MM.1S (cell line): ENCODE results near the gene GJB2.

ENCODE experiments used
- DNase-seq: peaks from one replicate; pipeline ENCODE4 v3.0.0-alpha.2; 2015
- H2AFZ ChIP-seq: fragments of 300-600 bp; sonication (generic); 2 replicates; pipeline ENCODE4 v1.6.0; 2016; ENCODE audit warnings: antibody characterized with exemption, low read length
- H3F3A ChIP-seq: fragments of 300-600 bp; sonication (generic); 2 replicates; pipeline ENCODE4 v1.6.1; 2016; ENCODE audit warnings: mild to moderate bottlenecking, antibody characterized with exemption, low read length, moderate library complexity, mixed read lengths; ENCODE audit not compliant: insufficient read depth
- H3K27ac ChIP-seq: fragments of 300-600 bp; sonication (generic); 2 replicates; pipeline ENCODE4 v1.5.1; 2016; ENCODE audit warnings: mild to moderate bottlenecking, low read length
- H3K27me3 ChIP-seq: fragments of 300-600 bp; sonication (generic); replicated peaks from 2 replicates; pipeline ENCODE4 v1.6.0; 2016; ENCODE audit warnings: low read length; ENCODE audit not compliant: insufficient read depth
- H3K36me3 ChIP-seq: fragments of 300-600 bp; sonication (generic); replicated peaks from 2 replicates; pipeline ENCODE4 v1.6.1; 2016; ENCODE audit warnings: mild to moderate bottlenecking, low read length, mixed read lengths; ENCODE audit not compliant: insufficient read depth
- H3K4me1 ChIP-seq: fragments of 300-600 bp; sonication (generic); 2 replicates; pipeline ENCODE4 v1.6.1; 2016; ENCODE audit warnings: low read length, mixed read lengths
- H3K4me2 ChIP-seq: fragments of 300-600 bp; sonication (generic); 2 replicates; pipeline ENCODE4 v1.6.0; 2016; ENCODE audit warnings: low read depth, low read length
- H3K4me3 ChIP-seq: fragments of 300-600 bp; sonication (generic); 2 replicates; pipeline ENCODE4 v1.5.1; 2016; ENCODE audit warnings: low read length, mixed read lengths
- H3K79me2 ChIP-seq: fragments of 300-600 bp; sonication (generic); 2 replicates; pipeline ENCODE4 v1.6.1; 2016; ENCODE audit warnings: mixed run types, low read length, mixed read lengths
- H3K9ac ChIP-seq: fragments of 300-600 bp; sonication (generic); 2 replicates; pipeline ENCODE4 v1.6.1; 2016; ENCODE audit warnings: low read length, mixed read lengths
- H3K9me2 ChIP-seq: fragments of 300-600 bp; sonication (generic); replicated peaks from 2 replicates; pipeline ENCODE4 v1.6.1; 2016; ENCODE audit warnings: mild to moderate bottlenecking, low read length, mixed read lengths; ENCODE audit not compliant: insufficient read depth
- H3K9me3 ChIP-seq: fragments of 300-600 bp; sonication (generic); replicated peaks from 2 replicates; pipeline ENCODE4 v1.6.1; 2016; ENCODE audit warnings: mild to moderate bottlenecking, low read length, mixed read lengths; ENCODE audit not compliant: insufficient read depth
- H4K20me1 ChIP-seq: fragments of 300-600 bp; sonication (generic); 2 replicates; pipeline ENCODE4 v1.6.1; 2016; ENCODE audit warnings: mild to moderate bottlenecking, low read length, moderate library complexity, mixed read lengths; ENCODE audit not compliant: insufficient read depth
- CTCF ChIP-seq: fragments of 300-600 bp; sonication (generic); IDR thresholded peaks from 2 replicates; pipeline ENCODE4 v1.5.1; 2016; ENCODE audit warnings: antibody characterized with exemption, low read length, mixed read lengths
- EZH2 ChIP-seq: fragments of 300-600 bp; sonication (generic); optimal IDR thresholded peaks from 2 replicates; pipeline ENCODE3; 2017; ENCODE audit warnings: low read depth, mild to moderate bottlenecking, antibody characterized with exemption, low read length, mixed read lengths
- EZH2phosphoT487 ChIP-seq: fragments of 300-600 bp; sonication (generic); IDR thresholded peaks from 2 replicates; pipeline ENCODE4 v1.6.1; 2018; ENCODE audit warnings: antibody characterized with exemption, low read length

The GJB2 gene

GRCh38 chr13:20227288-20227687 is 34.5 kb upstream of the GJB2 start:
- no peak overlapping the region for H3K27ac ChIP-seq
- H3K4me1 ChIP-seq: no peaks in the 10 kb centered on the region
- no peak overlapping the region for H2AFZ ChIP-seq
- no peaks in the 10 kb centered on the region for H3K9me2 ChIP-seq
- no peaks in the 10 kb centered on the region for H3K36me3 ChIP-seq
- TF ChIP-seq CTCF: no peak
- TF ChIP-seq EZH2phosphoT487: no peak
- no peak for TF ChIP-seq EZH2
- no peaks in the 10 kb centered on the region for H3F3A ChIP-seq
- H3K4me3 ChIP-seq: no peak overlapping the region
- DNase-seq: no peak
- no peak overlapping the region for H3K9ac ChIP-seq
- H3K9me3 ChIP-seq: no peaks in the 10 kb centered on the region
- no peaks in the 10 kb centered on the region for H4K20me1 ChIP-seq
- H3K27me3 ChIP-seq: no peaks in the 10 kb centered on the region
- no peak overlapping the region for H3K4me2 ChIP-seq
- H3K79me2 ChIP-seq: no peaks in the 10 kb centered on the region

GRCh38 chr13:20222553-20222952 is 29.8 kb upstream of the GJB2 start:
- Histone ChIP-seq H2AFZ (no peak overlapping the region), H3K36me3 (no peaks in the 10 kb centered on the region), H3K9me2 (no peaks in the 10 kb centered on the region), H3K27ac (no peak overlapping the region), H3K4me2 (no peak overlapping the region), H4K20me1 (no peaks in the 10 kb centered on the region), H3K4me1 (peaks cover 13% of the 10 kb centered on the region), H3K27me3 (no peaks in the 10 kb centered on the region), H3F3A (0 out of 2 replicates have a peak, but pooled peaks cover 11% of the 10 kb centered on the region), H3K9me3 (no peaks in the 10 kb centered on the region), H3K79me2 (no peaks in the 10 kb centered on the region), H3K4me3 (no peak overlapping the region), H3K9ac (no peak overlapping the region)
- TF ChIP-seq EZH2 (no peak), EZH2phosphoT487 (no peak), CTCF (no peak)
- no peak for DNase-seq

- no peaks in the 10 kb centered on the region for H4K20me1 ChIP-seq
- H3K4me2 ChIP-seq: no peak overlapping the region
- no peaks in the 10 kb centered on the region for H3K27me3 ChIP-seq
- H3K4me1 ChIP-seq: peaks cover 13% of the 10 kb centered on the region
- no peak overlapping the region for H2AFZ ChIP-seq
- no peaks in the 10 kb centered on the region for H3K9me2 ChIP-seq
- H3K79me2 ChIP-seq: no peaks in the 10 kb centered on the region
- H3K36me3 ChIP-seq: no peaks in the 10 kb centered on the region
- H3F3A ChIP-seq: 0 out of 2 replicates have a peak, but pooled peaks cover 11% of the 10 kb centered on the region
- no peak overlapping the region for H3K27ac ChIP-seq
- H3K9me3 ChIP-seq: no peaks in the 10 kb centered on the region
- no peak overlapping the region for H3K9ac ChIP-seq
- no peak overlapping the region for H3K4me3 ChIP-seq
- TF ChIP-seq EZH2phosphoT487 (no peak), EZH2 (no peak), CTCF (no peak)
- no peak for DNase-seq
Observed at GRCh38 chr13:20221772-20222171, 29.0 kb upstream of the GJB2 start.
